SIG-M5 treated with dmso at 0.1 percent for 504 hours (cell line): ENCODE data around the gene RAB3GAP2.
A peak's percentile ranks its signal among the peaks of the same experiment; 100 is the strongest.
"Not testable (repeated sequence)": the region's sequence is repeated elsewhere in the genome, so short reads cannot be mapped to it uniquely, and the experiment has no call there.

Experiments used
- DNase-seq: peaks from one replicate; lab custom pipeline; 2025; ENCODE audit not compliant: unreplicated experiment; lab: John Stamatoyannopoulos, UW

RAB3GAP2 gene

GRCh38 chr1:220272047-220272840 is at the start of gene RAB3GAP2:
Gene RAB3GAP2 (minus strand): TSS chr1:220272453. CDS start chr1:220272337, 116 bp downstream.
- peak; percentile 96 for DNase-seq

- DNase-seq, result no peak
These were observed 49.5 kb upstream of the RAB3GAP2 start for GRCh38 chr1:220321758-220322157.

GRCh38 chr1:220320709-220321108 is 48.5 kb upstream of the RAB3GAP2 start:
- DNase-seq, result no peak

- DNase-seq, result no peak
These were observed 46.4 kb upstream of the RAB3GAP2 start for GRCh38 chr1:220318673-220319072.

- no peak for DNase-seq
These were observed 44.9 kb upstream of the RAB3GAP2 start for GRCh38 chr1:220317161-220317560.

- DNase-seq, result no peak
These were observed 44.1 kb upstream of the RAB3GAP2 start for GRCh38 chr1:220316305-220316704.

- DNase-seq, result no peak
These were observed 43.0 kb upstream of the RAB3GAP2 start for GRCh38 chr1:220315070-220315839.

GRCh38 chr1:220313576-220313975 is 41.3 kb upstream of the RAB3GAP2 start:
- no peak for DNase-seq

- not testable (repeated sequence) for DNase-seq
These were observed 37.9 kb upstream of the RAB3GAP2 start for GRCh38 chr1:220310147-220310546.

- no peak for DNase-seq
These were observed 35.4 kb upstream of the RAB3GAP2 start for GRCh38 chr1:220307607-220308006.

- DNase-seq, result no peak
These were observed 34.1 kb upstream of the RAB3GAP2 start for GRCh38 chr1:220306339-220306738.

GRCh38 chr1:220303871-220304270 is 31.6 kb upstream of the RAB3GAP2 start:
- no peak for DNase-seq

GRCh38 chr1:220301630-220302029 is 29.4 kb upstream of the RAB3GAP2 start:
- no peak for DNase-seq

GRCh38 chr1:220300442-220301121 is 28.3 kb upstream of the RAB3GAP2 start:
- DNase-seq, result no peak

GRCh38 chr1:220299337-220299736 is 27.1 kb upstream of the RAB3GAP2 start:
- DNase-seq, result no peak

- DNase-seq, result no peak
These were observed 26.4 kb upstream of the RAB3GAP2 start for GRCh38 chr1:220298470-220299205.

- DNase-seq, result no peak
These were observed 24.7 kb upstream of the RAB3GAP2 start for GRCh38 chr1:220296981-220297380.

- no peak for DNase-seq
These were observed 22.6 kb upstream of the RAB3GAP2 start for GRCh38 chr1:220294846-220295301.

GRCh38 chr1:220291580-220291979 is 19.3 kb upstream of the RAB3GAP2 start:
- DNase-seq, result peak; percentile 35

- no peak for DNase-seq
These were observed 18.0 kb upstream of the RAB3GAP2 start for GRCh38 chr1:220290140-220290761.
